CMK (cell line): Measurements from ENCODE around the gene SGMS1.
"Not testable (repeated sequence)": the region's sequence is repeated elsewhere in the genome, so short reads cannot be mapped to it uniquely, and the experiment has no call there.

ENCODE experiments used
- DNase-seq: peaks from one replicate; pipeline ENCODE4 v3.0.0-alpha.2; 2010; ENCODE audit warnings: low read depth

Gene SGMS1

DNA sequence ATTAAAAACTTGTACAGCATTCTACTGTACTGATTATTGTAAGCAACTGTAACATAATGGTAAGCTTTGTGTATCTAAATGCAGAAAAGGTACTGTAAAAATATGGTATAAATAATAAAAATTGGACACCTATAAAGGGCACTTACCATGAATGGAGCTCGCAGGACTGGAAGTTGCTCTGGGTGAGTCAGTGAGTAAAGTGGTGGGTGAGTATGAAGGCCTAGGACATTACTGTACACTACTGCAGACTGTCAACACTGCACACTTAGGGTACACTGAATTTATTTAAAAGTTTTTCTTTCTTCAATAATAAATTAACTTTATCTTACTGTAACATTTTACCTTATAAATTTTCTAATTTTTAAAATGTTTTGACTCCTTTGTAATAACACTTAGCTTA is 253.8 kb downstream of the SGMS1 start:
- no peak for DNase-seq

DNA sequence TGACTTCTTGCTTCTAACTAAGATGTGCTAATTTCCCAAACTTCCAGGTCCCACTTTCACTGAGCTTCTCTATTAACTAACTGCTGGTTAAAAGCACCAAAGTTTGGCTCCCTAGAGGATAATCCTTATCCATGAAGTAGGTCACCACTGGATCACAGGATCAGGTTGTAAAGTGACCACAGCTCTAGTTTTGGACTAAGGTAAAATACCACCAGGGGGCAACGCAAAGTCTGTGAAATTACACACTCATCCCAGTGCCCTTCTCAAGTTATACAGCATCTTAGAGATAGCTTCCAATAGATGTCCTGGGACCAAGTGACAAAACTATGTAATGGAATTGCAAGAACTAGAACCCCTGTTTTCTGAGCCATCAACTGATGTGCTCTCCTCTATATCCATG is 256.0 kb downstream of the SGMS1 start:
- DNase-seq, result peak; percentile 14

DNA sequence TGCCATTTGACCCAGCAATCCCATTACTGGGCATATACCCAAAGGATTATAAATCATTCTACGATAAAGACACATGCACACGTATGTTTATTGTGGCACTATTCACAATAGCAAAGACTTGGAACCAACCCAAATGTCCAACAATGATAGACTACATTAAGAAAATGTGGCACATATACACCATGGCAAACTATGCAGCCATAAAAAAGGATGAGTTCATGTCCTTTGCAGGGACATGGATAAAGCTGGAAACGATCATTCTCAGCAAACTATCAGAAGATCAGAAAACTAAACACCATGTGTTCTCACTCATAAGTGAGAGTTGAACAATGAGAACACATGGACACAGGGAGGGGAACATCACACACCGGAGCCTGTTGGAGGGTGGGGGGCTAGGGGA is 257.3 kb downstream of the SGMS1 start:
- DNase-seq, result not testable (repeated sequence)

DNA sequence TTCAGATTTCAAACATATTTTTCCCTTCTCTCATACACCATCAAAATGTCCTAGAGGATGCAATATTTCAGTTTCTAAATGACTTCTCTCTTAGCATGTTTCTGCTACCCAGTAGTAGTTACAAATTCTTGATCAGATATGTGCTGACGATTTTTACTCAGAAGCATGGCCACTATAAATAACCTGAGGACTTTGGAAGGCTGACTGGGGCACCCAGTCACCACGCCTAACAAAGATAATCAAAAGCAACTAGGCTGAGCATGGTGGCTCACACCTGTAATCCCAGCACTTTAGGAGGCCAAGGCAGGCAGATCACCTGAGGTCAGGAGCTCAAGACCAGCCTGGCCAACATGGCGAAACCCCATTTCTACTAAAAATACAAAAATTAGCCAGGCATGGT is 259.0 kb downstream of the SGMS1 start:
- DNase-seq, result not testable (repeated sequence)

DNA sequence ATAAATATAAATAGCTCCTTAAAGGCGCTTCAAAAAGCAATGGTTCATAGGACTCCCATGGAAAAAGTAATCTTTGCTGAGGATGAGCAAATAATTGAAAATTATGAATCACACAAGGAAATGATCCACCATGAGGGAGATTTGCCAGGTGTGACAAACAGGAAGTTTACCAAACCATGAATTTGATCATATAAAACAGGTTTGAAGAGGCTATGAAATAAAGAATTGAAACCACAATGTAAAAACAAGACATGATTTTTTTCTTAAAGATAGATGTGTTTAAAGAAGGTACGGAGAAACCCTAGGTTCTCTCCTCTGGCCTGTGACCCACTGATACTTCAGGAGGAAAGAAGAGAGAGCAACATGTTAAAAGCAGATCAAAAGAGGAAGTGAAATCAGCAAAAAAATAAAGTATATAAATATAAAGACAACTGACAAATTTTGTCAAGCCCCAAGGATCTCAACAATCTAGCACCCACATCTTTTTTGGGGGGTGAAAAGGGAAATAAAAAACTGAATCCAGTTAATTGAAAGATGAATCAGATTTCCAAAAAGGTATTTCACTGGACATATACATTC is 261.1 kb downstream of the SGMS1 start:
- DNase-seq, result no peak

DNA sequence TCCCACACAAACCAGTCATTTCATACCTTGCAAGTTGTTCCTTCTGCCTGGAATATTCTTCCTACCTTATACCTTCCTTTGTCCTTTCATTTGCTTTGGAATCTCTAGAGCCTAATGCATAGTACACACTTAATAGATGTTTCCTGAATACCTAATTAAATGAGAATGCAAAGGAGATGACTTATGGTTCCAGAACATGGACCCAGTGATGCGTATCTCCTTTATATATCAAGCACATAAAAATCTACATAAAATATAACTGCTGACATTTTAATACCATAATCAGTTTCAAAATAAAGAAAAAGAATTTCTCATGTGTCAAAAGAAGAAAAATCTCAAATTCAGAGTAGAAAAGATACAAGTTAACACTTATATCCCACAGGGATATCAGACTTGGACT is 261.8 kb downstream of the SGMS1 start:
- no peak for DNase-seq

DNA sequence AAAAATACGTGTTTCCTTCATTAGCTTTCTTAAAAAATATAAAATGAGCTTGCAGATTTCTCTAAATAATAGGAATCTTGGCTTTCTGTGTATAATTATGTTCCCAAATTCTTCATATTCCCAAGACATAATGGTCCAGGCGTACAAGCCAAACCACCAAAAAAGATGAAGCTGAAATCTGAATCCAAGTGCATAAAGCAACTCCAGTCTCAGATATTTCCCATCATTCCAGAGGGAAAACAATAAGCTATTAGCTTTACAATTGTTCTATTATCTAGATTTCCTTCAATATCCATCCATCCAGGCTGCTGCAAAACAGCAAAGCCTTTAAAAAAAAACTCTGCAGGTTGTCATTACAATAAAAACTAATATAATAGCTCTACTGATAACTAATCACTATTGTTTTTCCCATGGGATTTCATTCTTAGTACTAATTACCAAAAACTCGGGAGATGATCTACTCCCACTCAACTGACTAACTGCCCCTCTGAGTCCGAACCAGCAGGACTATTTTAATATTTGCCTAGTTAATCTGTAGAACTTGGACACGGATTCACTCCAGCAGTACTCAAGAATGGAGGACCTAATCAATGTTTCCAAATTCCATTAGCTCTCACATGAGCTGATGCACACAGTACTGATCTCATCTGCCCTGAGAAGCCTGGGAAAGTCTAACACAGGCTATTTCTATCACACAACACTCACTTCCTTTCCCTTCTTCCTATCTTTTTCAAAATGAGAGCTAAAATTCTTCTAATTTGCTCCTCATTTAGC is 263.5 kb downstream of the SGMS1 start:
- no peak for DNase-seq

DNA sequence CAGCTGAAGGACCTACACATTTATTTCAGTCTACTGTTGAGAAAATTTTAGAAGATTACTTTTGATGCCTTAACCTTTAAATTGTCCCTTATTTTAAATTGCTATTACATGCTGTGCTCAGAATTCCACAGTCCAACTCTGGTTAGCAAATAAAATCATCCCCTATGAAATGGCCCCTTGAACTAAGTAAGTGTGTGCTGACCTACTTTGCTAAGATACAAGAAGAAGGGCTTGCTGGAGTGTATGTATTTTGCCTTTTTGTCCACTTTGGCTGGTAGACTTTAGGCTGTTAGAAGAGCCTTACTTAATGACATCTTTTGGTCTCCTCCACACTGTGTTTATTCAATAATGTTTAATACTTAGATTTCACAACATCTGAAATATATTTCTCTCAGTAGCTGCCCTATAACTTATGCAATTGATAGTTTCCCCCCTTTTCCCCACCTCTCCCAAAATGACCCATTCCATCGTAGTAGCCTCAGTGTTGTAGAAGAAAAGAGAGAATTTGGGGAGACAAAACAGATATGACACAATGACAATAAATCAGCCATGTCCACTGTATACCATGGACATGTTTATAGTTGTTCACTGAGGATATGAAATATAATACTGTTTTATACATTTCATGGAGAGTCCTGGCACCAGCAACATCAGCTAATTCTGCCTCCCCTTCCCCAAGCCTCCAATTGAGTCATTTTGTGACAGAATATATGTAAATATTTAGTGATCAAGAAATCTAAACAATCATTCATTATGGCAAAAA is 264.6 kb downstream of the SGMS1 start:
- DNase-seq, result no peak

DNA sequence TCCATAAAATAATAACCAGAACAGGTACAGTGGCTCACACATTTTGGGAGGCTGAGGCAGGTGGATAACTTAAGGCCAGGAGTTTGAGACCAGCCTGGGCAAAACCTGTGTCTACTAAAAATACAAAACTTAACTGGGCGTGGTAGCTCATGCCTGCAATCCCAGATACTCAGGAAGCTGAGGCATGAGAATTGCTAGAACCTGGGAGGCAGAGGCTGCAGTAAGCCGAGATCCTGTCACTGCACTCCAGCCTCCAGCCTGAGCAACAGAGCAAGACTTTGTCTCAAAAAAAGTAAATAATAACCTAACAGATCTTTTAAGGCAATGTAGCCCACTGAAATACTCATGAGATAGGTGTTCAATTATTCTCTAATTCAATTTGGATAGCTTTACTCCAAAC is 265.3 kb downstream of the SGMS1 start:
- DNase-seq, result no peak

DNA sequence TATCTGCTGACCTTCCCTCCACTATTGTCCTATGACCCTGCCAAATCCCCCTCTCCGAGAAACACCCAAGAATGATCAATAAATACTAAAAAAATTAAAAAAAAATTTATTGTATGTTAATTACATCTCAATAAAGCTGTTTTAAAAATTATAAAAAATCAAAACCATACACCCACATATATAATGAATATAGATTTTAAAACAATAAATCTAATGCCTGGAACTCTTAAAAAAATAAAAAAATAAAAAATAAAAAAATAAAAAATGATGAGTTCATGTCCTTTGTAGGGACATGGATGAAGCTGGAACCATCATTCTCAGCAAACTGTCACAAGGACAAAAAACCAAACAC is 267.3 kb downstream of the SGMS1 start:
- DNase-seq, result not testable (repeated sequence)

DNA sequence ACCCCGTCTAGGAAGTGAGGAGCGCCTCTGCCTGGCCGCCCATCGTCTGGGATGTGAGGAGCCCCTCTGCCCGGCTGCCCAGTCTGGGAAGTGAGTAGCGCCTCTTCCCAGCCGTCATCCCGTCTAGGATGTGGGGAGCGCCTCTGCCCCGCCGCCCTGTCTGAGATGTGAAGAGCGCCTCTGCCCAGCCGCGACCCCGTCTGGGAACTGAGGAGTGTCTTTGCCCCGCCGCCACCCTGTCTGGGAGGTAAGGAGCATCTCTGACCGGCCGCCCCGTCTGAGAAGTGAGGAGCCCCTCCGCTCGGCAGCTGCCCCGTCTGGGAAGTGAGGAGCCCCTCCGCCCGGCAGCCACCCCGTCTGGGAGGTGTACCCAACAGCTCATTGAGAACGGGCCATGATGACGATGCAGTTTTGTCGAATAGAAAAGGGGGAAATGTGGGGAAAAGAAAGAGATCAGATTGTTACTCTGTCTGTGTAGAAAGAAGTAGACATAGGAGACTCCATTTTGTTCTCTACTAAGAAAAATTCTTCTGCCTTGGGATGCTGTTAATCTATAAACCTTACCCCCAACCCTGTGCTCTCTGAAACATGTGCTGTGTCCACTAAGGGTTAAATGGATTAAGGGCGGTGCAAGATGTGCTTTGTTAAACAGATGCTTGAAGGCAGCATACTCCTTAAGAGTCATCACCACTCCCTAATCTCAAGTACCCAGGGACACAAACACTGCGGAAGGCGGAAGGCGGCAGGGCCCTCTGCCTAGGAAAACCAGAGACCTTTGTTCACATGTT is 267.9 kb downstream of the SGMS1 start:
- DNase-seq, result not testable (repeated sequence)

DNA sequence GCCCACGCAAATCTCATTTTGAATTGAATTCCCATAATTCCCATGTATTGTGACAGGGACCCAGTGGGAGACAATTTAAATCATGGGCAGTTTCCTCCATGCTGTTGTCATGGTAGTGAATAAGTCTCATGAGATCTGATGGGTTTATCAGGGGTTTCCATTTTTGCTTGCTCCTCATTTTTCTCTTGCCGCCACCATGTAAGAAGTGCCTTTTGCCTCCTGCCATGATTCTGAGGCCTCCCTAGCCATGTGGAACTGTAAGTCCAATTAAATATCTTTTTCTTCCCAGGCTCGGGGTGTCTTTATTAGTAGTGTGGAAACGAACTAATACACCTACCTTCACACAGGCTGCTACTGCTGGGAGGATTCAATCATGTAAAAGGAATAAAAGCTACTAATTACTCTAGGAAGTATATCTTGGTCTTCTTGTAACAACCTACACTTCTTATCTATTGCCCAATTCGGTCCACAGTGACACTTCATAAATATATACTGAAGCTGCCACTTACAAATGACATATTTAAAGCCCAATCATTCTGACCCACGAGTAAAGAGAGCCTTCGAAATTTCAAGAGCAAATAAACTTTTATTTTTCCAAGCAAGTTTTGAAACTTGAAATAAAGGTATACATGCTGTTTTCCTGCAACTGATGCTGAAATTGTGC is 272.1 kb downstream of the SGMS1 start:
- DNase-seq, result no peak

DNA sequence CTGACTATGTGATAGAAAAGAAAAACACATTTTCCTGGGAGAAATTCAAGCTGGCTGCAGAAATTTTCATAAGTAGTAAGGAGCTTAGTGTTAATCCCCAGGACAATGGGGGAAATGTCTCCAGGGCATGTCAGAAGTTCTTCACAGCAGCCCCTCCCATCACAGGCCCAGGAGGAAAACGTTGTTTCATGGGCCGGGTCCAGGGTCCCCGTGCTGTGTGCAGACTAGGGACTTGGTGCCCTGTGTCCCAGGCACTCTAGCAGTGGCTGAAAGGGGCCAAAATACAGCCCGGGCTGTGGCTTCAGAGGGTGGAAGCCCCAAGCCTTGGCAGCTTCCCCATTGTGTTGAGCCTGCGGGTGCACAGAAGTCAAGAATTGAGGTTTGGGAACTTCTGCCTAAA is 273.4 kb downstream of the SGMS1 start:
- no peak for DNase-seq

DNA sequence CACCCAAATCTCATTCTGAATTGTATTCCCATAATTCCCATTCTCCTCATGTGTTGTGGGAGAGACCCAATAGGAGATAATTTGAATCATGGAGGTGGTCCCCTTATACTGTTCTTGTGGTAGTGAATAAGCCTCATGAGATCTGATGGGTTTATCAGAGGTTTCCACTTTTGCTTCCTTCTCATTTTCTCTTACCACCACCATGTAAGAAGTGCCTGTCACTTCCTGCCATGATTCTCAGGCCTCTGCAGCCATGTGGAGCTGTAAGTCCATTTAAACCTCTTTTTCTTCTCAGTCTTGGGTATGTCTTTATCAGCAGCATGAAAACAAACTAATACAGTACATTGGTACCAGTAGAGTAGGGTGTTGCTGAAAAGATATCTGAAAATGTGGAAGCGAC is 274.2 kb downstream of the SGMS1 start:
- DNase-seq, result no peak

DNA sequence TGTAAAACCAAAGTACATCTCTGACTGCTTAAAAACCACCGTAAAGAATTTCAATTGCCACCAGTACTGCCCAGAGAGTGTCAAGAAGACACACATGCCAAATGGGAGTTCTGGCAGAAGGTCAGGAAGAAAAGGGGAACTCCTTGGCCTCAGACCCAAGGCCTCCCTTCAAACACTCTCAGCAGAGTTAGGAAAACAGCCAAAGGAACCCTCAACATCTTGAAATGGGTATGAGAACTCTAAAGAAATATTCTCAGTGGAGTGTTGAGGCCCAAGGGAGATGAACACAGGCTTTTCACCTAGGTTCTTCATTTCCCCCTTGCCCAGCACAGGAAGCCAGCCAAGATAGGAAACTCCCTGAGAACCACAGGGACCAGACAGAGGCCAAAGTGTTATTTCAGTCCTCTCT is 276.4 kb downstream of the SGMS1 start:
- no peak for DNase-seq

DNA sequence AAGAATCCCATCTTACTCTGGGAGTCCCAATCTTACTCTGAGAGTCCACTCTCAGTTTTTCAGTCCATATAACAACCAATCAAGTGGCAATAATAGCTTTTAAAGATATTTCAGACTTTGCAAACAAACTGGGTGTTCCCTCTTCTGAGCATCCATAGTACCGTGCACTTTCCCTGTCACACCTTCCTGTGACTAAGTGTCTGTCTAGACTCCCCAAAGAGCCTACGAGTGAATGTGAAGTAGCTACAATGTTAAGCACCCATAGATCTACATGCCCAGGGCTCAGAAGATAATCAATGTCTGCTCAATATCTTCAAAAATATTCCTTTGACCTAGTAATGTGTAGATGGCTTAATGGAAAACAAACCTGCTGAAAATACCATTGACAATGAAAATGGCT is 276.8 kb downstream of the SGMS1 start:
- no peak for DNase-seq

DNA sequence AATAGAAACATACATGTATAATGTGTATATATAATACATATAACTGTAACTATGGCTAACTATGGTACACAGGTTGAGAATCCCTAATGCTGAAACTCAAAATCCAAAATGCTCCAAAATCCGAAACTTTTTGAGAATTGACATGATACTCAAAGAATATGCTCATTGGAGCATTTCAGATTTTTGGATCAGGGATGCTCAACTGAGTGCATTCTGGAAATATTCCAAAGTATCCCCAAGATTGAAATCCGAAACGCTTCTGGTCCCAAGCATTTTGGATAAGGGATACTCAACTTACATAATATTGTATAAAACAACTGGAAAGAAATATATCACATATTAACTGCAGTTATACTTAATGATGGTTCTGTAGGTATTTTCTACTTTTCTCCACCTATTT is 278.2 kb downstream of the SGMS1 start:
- DNase-seq, result no peak

DNA sequence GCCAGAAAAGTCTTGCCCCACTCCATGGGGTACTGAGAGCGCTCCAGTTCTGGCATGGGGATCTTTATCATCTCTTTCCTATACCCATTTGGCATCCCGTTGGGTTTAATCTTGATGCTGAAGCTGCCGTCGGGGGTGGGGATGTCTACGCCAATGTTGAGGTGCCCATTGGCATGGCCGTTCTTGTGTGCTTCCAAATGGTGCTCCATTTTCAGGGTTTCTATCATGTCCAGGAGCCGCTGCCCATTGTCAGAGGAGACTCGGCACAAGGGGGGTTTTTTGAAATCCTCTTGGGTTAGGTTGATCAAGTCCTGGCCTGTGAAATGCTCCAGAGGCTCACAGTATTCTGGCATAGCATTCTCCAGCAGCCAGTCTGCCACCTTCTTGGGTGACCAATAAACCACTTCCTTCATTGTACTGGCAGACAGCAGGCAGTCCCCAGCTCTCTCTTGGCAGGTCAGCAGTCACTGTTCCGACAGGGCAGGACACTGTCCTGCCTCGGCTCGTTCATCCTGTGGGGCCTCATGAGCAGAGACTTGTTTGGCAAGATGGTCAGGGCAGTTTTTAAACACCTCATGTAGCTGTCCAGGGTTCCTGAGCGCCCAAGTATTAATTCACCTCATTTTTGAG is 279.9 kb downstream of the SGMS1 start:
- no peak for DNase-seq

DNA sequence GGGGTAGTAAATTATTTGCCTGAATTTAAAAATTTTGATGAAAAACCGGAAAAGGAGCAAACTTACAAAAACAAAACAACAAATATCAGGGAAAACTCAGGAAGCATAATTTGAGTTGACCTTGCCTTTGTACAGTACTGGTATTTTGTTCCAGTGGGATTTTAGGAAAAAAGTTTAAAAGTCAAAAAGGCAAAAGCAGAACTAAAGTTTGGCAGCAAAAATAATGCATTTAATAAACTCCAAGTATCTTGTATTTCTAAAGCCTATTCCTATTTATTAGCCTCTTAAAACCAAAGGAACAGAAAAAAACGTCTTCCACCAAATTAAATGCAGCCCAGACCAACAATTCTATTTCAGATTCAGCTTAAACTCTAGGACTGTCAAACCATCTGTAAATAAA is 281.8 kb downstream of the SGMS1 start:
- no peak for DNase-seq

DNA sequence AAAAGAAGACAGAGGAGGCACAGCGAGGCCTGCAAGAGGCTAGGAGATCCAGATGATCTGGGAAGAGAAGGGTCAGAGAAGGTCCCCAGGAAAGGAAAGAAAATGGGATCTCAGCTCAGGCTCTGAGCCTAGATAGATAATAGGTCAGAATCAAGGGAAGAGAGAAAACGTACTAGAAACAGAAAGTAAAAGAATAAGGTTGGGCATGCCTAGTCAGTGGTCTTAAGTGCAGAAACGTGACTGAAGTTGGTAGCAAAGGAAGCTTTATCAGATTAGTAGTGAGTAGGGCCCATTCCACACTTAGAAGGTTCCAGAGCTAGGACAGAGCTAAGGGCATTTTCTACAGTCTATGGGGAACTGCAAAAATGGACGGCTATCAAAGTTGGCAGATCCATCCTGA is 287.6 kb downstream of the SGMS1 start:
- no peak for DNase-seq

DNA sequence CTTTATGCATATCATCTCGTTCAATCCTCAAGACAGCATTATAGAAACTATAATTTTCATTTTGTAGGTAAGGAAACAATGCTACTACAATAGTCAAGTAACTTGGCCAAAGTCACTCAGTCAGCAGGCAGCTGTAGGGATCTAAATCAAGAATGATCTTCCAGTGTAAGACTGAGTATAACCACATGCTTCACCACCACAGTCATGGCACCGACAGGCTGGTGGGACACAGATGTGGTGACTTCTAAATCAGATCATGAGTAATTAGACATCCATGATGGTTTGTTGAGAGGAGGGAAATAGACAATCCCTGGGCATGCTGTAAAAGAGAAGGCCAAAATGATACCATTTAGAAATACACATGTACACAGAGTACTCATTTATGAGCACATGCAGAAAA is 288.4 kb downstream of the SGMS1 start:
- DNase-seq, result no peak

DNA sequence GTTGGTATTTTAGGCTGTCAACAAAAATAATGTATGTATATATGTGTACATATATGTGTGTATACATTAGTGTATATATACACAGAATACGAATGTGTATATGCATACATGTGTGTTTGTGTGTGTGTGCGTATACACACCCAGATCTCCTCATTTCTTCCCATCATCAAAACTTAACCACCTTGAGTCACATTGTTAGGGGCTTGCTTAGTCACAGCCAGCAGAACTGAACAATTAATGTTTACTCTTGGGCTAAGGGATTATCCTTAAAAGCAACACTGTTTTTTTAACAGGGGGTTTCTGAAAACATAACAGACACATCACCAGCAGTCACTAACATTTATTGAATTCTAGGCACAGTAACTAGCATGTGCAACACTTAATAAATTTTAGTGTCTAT is 289.5 kb downstream of the SGMS1 start:
- no peak for DNase-seq
